Esophagus muscularis mucosa (tissue), 3 donors: ENCODE data around the gene USP20.

Experiments used
- POLR2A ChIP-seq: fragments of 450-650 bp; IDR thresholded peaks from one replicate; pipeline ENCODE4 v1.6.1; 2017; ENCODE audit warnings: antibody characterized with exemption, moderate library complexity, mild to moderate bottlenecking, low read depth
- TF ChIP-seq, protein P1 (sequence below), 3 experiments: fragments of 200-600 bp in 2 of 3; fragments of 450-650 bp in 1 of 3; sonication (generic) in 2 of 3; IDR thresholded peaks; one replicate each; pipeline ENCODE4 v1.5.1; 2017 to 2019; ENCODE audit warnings: antibody characterized with exemption in 3 of 3, mild to moderate bottlenecking in 2 of 3, moderate library complexity in 1 of 3

DNA sequence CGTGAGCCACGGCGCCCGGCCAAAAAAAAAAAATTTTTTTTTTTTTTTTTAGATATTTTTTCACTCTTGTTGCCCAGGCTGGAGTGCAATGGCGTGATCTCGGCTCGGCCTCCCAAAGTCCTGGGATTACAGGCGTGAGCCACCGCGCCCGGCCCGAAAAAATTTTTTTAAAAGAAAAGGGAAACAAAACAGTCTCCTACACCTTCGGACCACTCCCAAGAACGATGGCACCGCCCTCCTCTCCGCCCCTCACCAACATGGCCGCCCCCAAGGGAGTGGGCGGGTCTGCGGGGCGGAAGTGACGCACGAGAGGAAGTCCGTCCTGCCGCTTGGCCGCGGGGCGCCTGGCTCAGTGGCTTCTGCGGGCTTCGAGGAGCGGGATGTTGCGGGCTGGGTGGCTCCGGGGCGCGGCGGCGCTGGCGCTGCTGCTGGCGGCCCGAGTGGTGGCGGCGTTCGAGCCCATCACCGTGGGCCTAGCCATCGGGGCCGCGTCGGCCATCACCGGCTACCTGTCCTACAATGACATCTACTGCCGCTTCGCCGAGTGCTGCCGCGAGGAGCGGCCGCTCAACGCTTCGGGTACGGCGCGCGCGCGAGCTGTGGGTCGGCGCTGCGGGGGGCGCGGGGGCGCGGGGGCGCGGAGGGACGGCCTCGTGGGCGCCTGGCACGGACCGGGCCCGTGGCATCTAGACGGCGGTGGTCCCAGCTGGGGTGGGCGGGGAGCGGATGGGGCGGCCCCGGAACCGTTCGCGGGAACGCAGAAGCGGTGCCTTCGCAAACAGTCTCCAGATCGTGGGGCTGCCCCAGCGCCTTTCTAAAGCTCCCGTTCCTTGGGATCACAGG, 32.2 kb upstream of the USP20 start, which contains the start of gene TOR1B:
- TF ChIP-seq POLR2A, result peak; percentile 73
- TF ChIP-seq, protein P1, sequence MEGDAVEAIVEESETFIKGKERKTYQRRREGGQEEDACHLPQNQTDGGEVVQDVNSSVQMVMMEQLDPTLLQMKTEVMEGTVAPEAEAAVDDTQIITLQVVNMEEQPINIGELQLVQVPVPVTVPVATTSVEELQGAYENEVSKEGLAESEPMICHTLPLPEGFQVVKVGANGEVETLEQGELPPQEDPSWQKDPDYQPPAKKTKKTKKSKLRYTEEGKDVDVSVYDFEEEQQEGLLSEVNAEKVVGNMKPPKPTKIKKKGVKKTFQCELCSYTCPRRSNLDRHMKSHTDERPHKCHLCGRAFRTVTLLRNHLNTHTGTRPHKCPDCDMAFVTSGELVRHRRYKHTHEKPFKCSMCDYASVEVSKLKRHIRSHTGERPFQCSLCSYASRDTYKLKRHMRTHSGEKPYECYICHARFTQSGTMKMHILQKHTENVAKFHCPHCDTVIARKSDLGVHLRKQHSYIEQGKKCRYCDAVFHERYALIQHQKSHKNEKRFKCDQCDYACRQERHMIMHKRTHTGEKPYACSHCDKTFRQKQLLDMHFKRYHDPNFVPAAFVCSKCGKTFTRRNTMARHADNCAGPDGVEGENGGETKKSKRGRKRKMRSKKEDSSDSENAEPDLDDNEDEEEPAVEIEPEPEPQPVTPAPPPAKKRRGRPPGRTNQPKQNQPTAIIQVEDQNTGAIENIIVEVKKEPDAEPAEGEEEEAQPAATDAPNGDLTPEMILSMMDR (IDR thresholded peaks at IDR 0.05), result peak in 1 of 3 experiments; percentile 15
